Hepatic stellate cell (primary cell): ENCODE data around the gene GALK1.
A peak's percentile ranks its signal among the peaks of the same experiment; 100 is the strongest.
"Not testable (repeated sequence)": the region's sequence is repeated elsewhere in the genome, so short reads cannot be mapped to it uniquely, and the experiment has no call there.

Source experiments
- DNase-seq: peaks from one replicate; pipeline ENCODE4 v3.0.0; 2011; ENCODE audit warnings: low spot score

Gene GALK1

GRCh38 chr17:75764711-75765421, at the start of gene GALK1:
GALK1 (minus strand) TSS chr17:75765192; CDS start chr17:75765136, 56 bp downstream.
- DNase-seq, result peak; percentile 87

- DNase-seq, result no peak
Observed at GRCh38 chr17:75814021-75814395, 49.0 kb upstream of the GALK1 start.

- no peak for DNase-seq
Observed at GRCh38 chr17:75813081-75814020, 48.4 kb upstream of the GALK1 start.

- DNase-seq, result no peak
Observed at GRCh38 chr17:75812096-75813013, 47.4 kb upstream of the GALK1 start.

- DNase-seq, result no peak
Observed at GRCh38 chr17:75811174-75811573, 46.2 kb upstream of the GALK1 start.

GRCh38 chr17:75810756-75811155, 45.8 kb upstream of the GALK1 start:
- DNase-seq, result not testable (repeated sequence)

GRCh38 chr17:75810216-75810615, 45.2 kb upstream of the GALK1 start:
- DNase-seq, result no peak

GRCh38 chr17:75809631-75810111, 44.7 kb upstream of the GALK1 start:
- DNase-seq, result no peak

- peak; percentile 74 for DNase-seq
Observed at GRCh38 chr17:75808905-75809621, 44.1 kb upstream of the GALK1 start.

GRCh38 chr17:75808549-75808904, 43.5 kb upstream of the GALK1 start:
- no peak for DNase-seq

- DNase-seq, result no peak
Observed at GRCh38 chr17:75807861-75808260, 42.9 kb upstream of the GALK1 start.

GRCh38 chr17:75806822-75807500, 42.0 kb upstream of the GALK1 start:
- no peak for DNase-seq

- DNase-seq, result no peak
Observed at GRCh38 chr17:75803883-75804282, 38.9 kb upstream of the GALK1 start.

GRCh38 chr17:75799402-75799801, 34.4 kb upstream of the GALK1 start:
- DNase-seq, result no peak

- DNase-seq, result no peak
Observed at GRCh38 chr17:75795820-75796607, 31.0 kb upstream of the GALK1 start.

- DNase-seq, result no peak
Observed at GRCh38 chr17:75793460-75793859, 28.5 kb upstream of the GALK1 start.

GRCh38 chr17:75791254-75791653, 26.3 kb upstream of the GALK1 start:
- DNase-seq, result no peak

GRCh38 chr17:75785016-75785890, 20.3 kb upstream of the GALK1 start:
- peak; percentile 81 for DNase-seq

GRCh38 chr17:75784473-75785015, 19.6 kb upstream of the GALK1 start, which contains the start of gene UNK:
UNK (plus strand) TSS chr17:75784806; CDS start chr17:75784881, 75 bp downstream.
- DNase-seq, result peak; percentile 98
